ENCODE data around the gene SMARCC1. TPM values are rescaled to one million over a fixed set of nuclear protein-coding genes. Genes with fewer than 3 reads are reported as not detected.

Gene SMARCC1
- total and polyA plus RNA-seq, 8 donors, result 9.0 to 58.7 (median 44.2) TPM

DNA sequence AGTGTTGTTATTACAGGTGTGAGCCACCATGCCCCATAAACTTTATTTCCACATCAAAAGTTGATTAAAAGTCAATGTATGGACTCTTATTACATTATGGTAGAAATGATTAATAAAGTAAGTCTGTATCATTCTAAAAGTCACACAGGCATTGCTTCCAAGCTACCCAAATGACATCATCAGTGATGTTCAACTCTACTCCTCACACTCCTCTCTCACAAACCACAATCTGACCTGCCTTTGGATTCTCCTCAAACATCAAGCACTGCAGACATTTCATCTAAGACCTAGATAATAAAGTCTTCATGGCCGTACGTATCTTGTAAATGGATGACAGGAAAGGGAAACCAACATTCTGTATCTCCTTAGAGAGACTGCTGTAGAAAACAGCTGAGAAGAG lies 68.0 kb downstream of the SMARCC1 start:
- WGBS, 2 donors, result 93 to 98% methylated on average over 2 of the region's 2 CpGs
- no peak for FAIRE-seq
- Histone ChIP-seq H3K4me3 (no peak overlapping the region), H3K27me3 (no peaks in the 10 kb centered on the region), H3K27ac (no peak overlapping the region), H3K9me3 (no peaks in the 10 kb centered on the region), H3K4me1 (no peaks in the 10 kb centered on the region), H3K36me3 (peaks cover 0 to 42% (median 12%) of the 10 kb centered on the region in 3 donors)
- intact Hi-C loops (cut with DNase I), result no loop called here
- no peak for TF ChIP-seq CTCF (IDR thresholded peaks at IDR 0.05)
- ATAC-seq, result no peak
- DNase-seq, result no peak

DNA sequence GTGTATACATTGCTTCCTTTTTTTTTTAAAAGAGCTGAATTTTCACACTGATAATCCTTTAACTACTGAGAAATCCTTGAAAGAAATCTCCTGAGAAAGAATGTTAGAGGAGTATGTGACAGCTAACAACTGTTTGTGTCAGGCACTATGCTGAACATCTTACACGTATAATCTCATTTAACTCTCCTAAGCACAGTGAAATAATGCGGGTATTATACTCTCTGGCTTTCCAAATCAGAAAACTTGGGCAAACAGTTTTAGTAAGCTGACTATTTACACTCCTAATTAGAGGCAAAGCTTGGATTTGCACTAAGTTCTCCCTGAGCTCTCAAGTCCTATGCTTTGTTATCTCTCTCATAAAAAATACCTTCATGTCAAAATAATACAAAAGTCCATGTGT lies 69.3 kb downstream of the SMARCC1 start:
- no peak overlapping the region for H3K4me3 ChIP-seq
- 89 to 91% methylated on average over 2 of the region's 2 CpGs for WGBS, 2 donors
- H3K27ac ChIP-seq, result no peak overlapping the region
- ATAC-seq, result no peak
- TF ChIP-seq CTCF (IDR thresholded peaks at IDR 0.05), result no peak
- intact Hi-C loops (cut with DNase I), result no loop called here
- peaks cover 0 to 44% (median 10%) of the 10 kb centered on the region in 3 donors for H3K36me3 ChIP-seq
- H3K9me3 ChIP-seq, result no peaks in the 10 kb centered on the region
- H3K27me3 ChIP-seq, result no peaks in the 10 kb centered on the region
- H3K4me1 ChIP-seq, result no peaks in the 10 kb centered on the region
- no peak for DNase-seq
- FAIRE-seq, result no peak

GRCh38 chr3:47711596-47711995 lies 70.1 kb downstream of the SMARCC1 start:
- no peaks in the 10 kb centered on the region for H3K27me3 ChIP-seq
- no peak for DNase-seq
- H3K9me3 ChIP-seq, result no peaks in the 10 kb centered on the region
- H3K36me3 ChIP-seq, result peaks cover 4 to 49% (median 10%) of the 10 kb centered on the region in 3 donors
- H3K27ac ChIP-seq, result no peak overlapping the region
- 93 to 99% methylated on average over 3 of the region's 3 CpGs for WGBS, 2 donors
- no peaks in the 10 kb centered on the region for H3K4me1 ChIP-seq
- no peak overlapping the region for H3K4me3 ChIP-seq
- intact Hi-C loops (cut with DNase I), result no loop called here
- no peak for FAIRE-seq
- ATAC-seq, result no peak
- TF ChIP-seq CTCF (IDR thresholded peaks at IDR 0.05), result no peak

DNA sequence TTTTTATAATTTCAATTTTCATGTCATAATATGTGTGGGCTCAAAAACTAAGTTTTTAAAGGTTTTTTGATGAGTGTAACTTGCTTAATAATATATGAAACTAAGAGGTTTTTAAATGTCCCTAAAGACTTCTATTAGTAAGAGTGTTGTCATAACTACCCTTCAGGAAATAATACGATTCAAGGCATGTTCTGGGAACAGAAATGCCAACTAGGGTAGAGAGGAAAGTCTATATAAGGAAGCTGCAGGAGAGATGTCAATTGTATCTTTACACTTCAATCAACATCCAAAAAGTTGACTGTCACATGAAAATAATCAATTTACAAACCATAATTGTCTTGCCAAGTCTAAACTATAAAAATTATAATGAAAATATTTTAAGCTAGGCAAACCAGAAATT lies 76.3 kb downstream of the SMARCC1 start:
- Histone ChIP-seq H3K27ac (no peak overlapping the region), H3K4me3 (no peak overlapping the region), H3K36me3 (peaks cover 4 to 78% (median 18%) of the 10 kb centered on the region in 3 donors), H3K4me1 (no peaks in the 10 kb centered on the region), H3K27me3 (no peaks in the 10 kb centered on the region), H3K9me3 (no peaks in the 10 kb centered on the region)
- DNase-seq, result no peak
- no peak for TF ChIP-seq CTCF (IDR thresholded peaks at IDR 0.05)
- WGBS, 2 donors, result 80 to 96% methylated on average over 1 of the region's 1 CpG
- intact Hi-C loops (cut with DNase I), result no loop called here
- ATAC-seq, result no peak
- no peak for FAIRE-seq

DNA sequence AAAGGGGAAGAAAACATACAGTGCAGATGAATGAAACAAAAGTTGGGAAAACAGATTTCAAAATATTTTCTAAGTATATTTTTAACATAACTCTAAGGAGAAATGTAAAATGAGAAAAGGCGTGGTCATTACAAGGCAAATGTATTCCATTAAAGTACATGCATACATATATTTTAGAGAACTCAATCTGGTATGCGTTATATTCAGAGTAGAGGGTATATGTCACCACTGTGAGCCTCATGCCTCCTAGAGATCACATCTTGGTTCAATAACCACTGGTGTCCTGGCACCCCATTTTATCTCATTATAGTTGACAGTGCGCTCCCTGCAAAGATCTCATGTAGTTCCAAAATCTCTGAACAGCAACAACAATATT lies 77.5 kb downstream of the SMARCC1 start:
- H3K4me1 ChIP-seq, result no peaks in the 10 kb centered on the region
- TF ChIP-seq CTCF (IDR thresholded peaks at IDR 0.05), result no peak
- 96 to 98% methylated on average over 3 of the region's 3 CpGs for WGBS, 2 donors
- H3K36me3 ChIP-seq, result peaks cover 4 to 67% (median 22%) of the 10 kb centered on the region in 3 donors
- H3K4me3 ChIP-seq, result no peak overlapping the region
- no peak overlapping the region for H3K27ac ChIP-seq
- no peak for FAIRE-seq
- H3K9me3 ChIP-seq, result no peaks in the 10 kb centered on the region
- no peak for ATAC-seq
- no peaks in the 10 kb centered on the region for H3K27me3 ChIP-seq
- intact Hi-C loops (cut with DNase I), result no loop called here
- no peak for DNase-seq
